HEK293 (cell line): ENCODE data around the gene BRD3.

Experiments
- CTCF ChIA-PET: fragments of 350-600 bp; formaldehyde crosslinking; extraction: SDS; loops from one replicate; lab custom pipeline; 2021; ENCODE audit warnings: antibody characterized with exemption; lab: Yijun Ruan, JAX
- POLR2A ChIA-PET: fragments of 300-600 bp; formaldehyde crosslinking; extraction: SDS; loops from one replicate; lab custom pipeline; 2020; ENCODE audit warnings: antibody characterized with exemption, inconsistent platforms; lab: Yijun Ruan, JAX
- H3K27ac ChIP-seq: fragments of 200-500 bp; sonication (Bioruptor generic); 2 replicates; pipeline ENCODE4 v1.5.1; 2014; ENCODE audit warnings: low read depth, low read length, control low read depth, inconsistent platforms; ENCODE audit errors: extremely low read depth
- H3K36me3 ChIP-seq, 2 experiments: fragments of 200-500 bp in 1 of 2; sonication (Bioruptor generic) in 1 of 2; 1 replicate in 1 of 2; 2 replicates in 1 of 2; pipeline ENCODE4 v1.5.1; 2014 to 2017; ENCODE audit warnings: inconsistent platforms in 2 of 2, low read length in 2 of 2; ENCODE audit not compliant: control insufficient read depth in 2 of 2, insufficient read depth in 1 of 2
- H3K4me1 ChIP-seq: fragments of 200-500 bp; sonication (Bioruptor generic); 2 replicates; pipeline ENCODE4 v1.5.1; 2014; ENCODE audit warnings: mild to moderate bottlenecking, low read length, inconsistent platforms; ENCODE audit not compliant: control insufficient read depth, insufficient read depth
- H3K4me3 ChIP-seq: 2 replicates; pipeline ENCODE4 v1.5.1; 2011; ENCODE audit warnings: low read depth, mild to moderate bottlenecking, control low read depth, low read length, moderate library complexity
- H3K9me3 ChIP-seq: fragments of 200-500 bp; sonication (Bioruptor generic); 2 replicates; pipeline ENCODE4 v1.5.1; 2014; ENCODE audit warnings: low read depth, low read length, inconsistent platforms; ENCODE audit not compliant: control insufficient read depth, insufficient read depth
- EGR2 ChIP-seq: fragments of 450-650 bp; formaldehyde crosslinking; IDR thresholded peaks from 2 replicates; pipeline ENCODE4 v1.5.1; 2016; ENCODE audit warnings: low read depth, missing biosample characterization, missing genetic modification characterization
- GLIS2 ChIP-seq: fragments of 450-650 bp; formaldehyde crosslinking; IDR thresholded peaks from 2 replicates; pipeline ENCODE4 v1.5.1; 2016; ENCODE audit warnings: missing biosample characterization, missing genetic modification characterization
- HOXC10 ChIP-seq: sonication (generic); formaldehyde crosslinking; IDR thresholded peaks from 2 replicates; pipeline ENCODE4 v1.8.1; 2023; ENCODE audit warnings: mild to moderate bottlenecking, missing genetic modification reagents
- KLF17 ChIP-seq: fragments of 450-650 bp; formaldehyde crosslinking; IDR thresholded peaks from 2 replicates; pipeline ENCODE4 v1.5.1; 2016; ENCODE audit warnings: missing biosample characterization, missing genetic modification characterization
- WT1 ChIP-seq: fragments of 450-650 bp; formaldehyde crosslinking; IDR thresholded peaks from 2 replicates; pipeline ENCODE4 v1.5.1; 2016; ENCODE audit warnings: missing biosample characterization, missing genetic modification characterization
- ZNF121 ChIP-seq: fragments of 450-650 bp; formaldehyde crosslinking; IDR thresholded peaks from 2 replicates; pipeline ENCODE4 v1.5.1; 2016; ENCODE audit warnings: missing biosample characterization, missing genetic modification characterization
- ZNF23 ChIP-seq: fragments of 450-650 bp; formaldehyde crosslinking; IDR thresholded peaks from 2 replicates; pipeline ENCODE4 v1.5.1; 2016; ENCODE audit warnings: missing biosample characterization, missing genetic modification characterization, borderline replicate concordance
- ZNF37A ChIP-seq: fragments of 450-650 bp; IDR thresholded peaks from 2 replicates; pipeline ENCODE4 v1.5.1; 2018; ENCODE audit warnings: missing biosample characterization, missing genetic modification characterization
- ZNF391 ChIP-seq: fragments of 450-650 bp; formaldehyde crosslinking; IDR thresholded peaks from 2 replicates; pipeline ENCODE4 v1.5.1; 2016; ENCODE audit warnings: low read depth, missing biosample characterization, missing genetic modification characterization, borderline replicate concordance
- ZNF510 ChIP-seq: fragments of 450-650 bp; formaldehyde crosslinking; IDR thresholded peaks from 2 replicates; pipeline ENCODE4 v1.5.1; 2018; ENCODE audit warnings: mild to moderate bottlenecking, missing genetic modification characterization, missing biosample characterization; ENCODE audit not compliant: insufficient replicate concordance
- ZNF518A ChIP-seq: fragments of 450-650 bp; formaldehyde crosslinking; conservative IDR thresholded peaks from 2 replicates; pipeline ENCODE4 v1.5.1; 2016; ENCODE audit warnings: low read depth, missing biosample characterization, missing genetic modification characterization
- ZNF596 ChIP-seq: fragments of 450-650 bp; IDR thresholded peaks from 2 replicates; pipeline ENCODE4 v1.5.0; 2018; ENCODE audit warnings: missing biosample characterization, mild to moderate bottlenecking, missing genetic modification characterization, moderate library complexity
- ZNF645 ChIP-seq: fragments of 450-650 bp; formaldehyde crosslinking; IDR thresholded peaks from 2 replicates; pipeline ENCODE4; 2016; ENCODE audit warnings: missing biosample characterization, missing genetic modification characterization
- ZNF660 ChIP-seq: fragments of 450-650 bp; IDR thresholded peaks from 2 replicates; pipeline ENCODE4 v1.5.1; 2018; ENCODE audit warnings: missing biosample characterization, mild to moderate bottlenecking, missing genetic modification characterization
- ZNF747 ChIP-seq: fragments of 450-650 bp; formaldehyde crosslinking; IDR thresholded peaks from 2 replicates; pipeline ENCODE4 v1.5.1; 2016; ENCODE audit warnings: missing biosample characterization, missing genetic modification characterization
- ZNF785 ChIP-seq: fragments of 450-650 bp; formaldehyde crosslinking; IDR thresholded peaks from 2 replicates; pipeline ENCODE4 v1.5.1; 2016; ENCODE audit warnings: missing biosample characterization, missing genetic modification characterization

The BRD3 gene

GRCh38 chr9:134028575-134029247 is 39.1 kb downstream of the BRD3 start:
- peaks cover 0 to 63% of the 10 kb centered on the region in 2 experiments for H3K36me3 ChIP-seq

GRCh38 chr9:134028076-134028475 is 39.8 kb downstream of the BRD3 start:
- Histone ChIP-seq H3K36me3 (peaks cover 0 to 56% of the 10 kb centered on the region in 2 experiments; a peak in 2 of 3 replicates), H3K4me1 (0 out of 2 replicates have a peak, but pooled peaks cover 2% of the 10 kb centered on the region), H3K4me3 (no peak overlapping the region), H3K9me3 (no peaks in the 10 kb centered on the region), H3K27ac (no peak overlapping the region)
- POLR2A ChIA-PET, result no interaction called here
- TF ChIP-seq ZNF121 (tag by site-specific recombination) (peak; percentile 34; the same call in 1 of the 2 replicates), GLIS2 (tag by site-specific recombination) (no peak), WT1 (tag by site-specific recombination) (no peak)
- CTCF ChIA-PET, result no interaction called here

More at GRCh38 chr9:134028575-134029247, 39.1 kb downstream of the BRD3 start:
- Histone ChIP-seq H3K9me3 (no peaks in the 10 kb centered on the region), H3K4me3 (no peak overlapping the region), H3K27ac (no peak overlapping the region), H3K4me1 (0 out of 2 replicates have a peak, but pooled peaks cover 2% of the 10 kb centered on the region)
- POLR2A ChIA-PET, result no interaction called here
- CTCF ChIA-PET, result no interaction called here
- no peak for TF ChIP-seq ZNF645 (tag by site-specific recombination)
- no peak for TF ChIP-seq ZNF23
- TF ChIP-seq HOXC10 (CRISPR knock-in tag), result no peak
- TF ChIP-seq EGR2, result no peak
- no peak for TF ChIP-seq KLF17 (tag by site-specific recombination)
- no peak for TF ChIP-seq ZNF37A
- no peak for TF ChIP-seq ZNF785 (tag by site-specific recombination)
- TF ChIP-seq ZNF660 (tag by site-specific recombination), result no peak
- TF ChIP-seq ZNF391, result no peak
- no peak for TF ChIP-seq ZNF596 (tag by site-specific recombination)
- TF ChIP-seq ZNF510 (tag by site-specific recombination), result no peak
- no peak for TF ChIP-seq ZNF747 (tag by site-specific recombination)
- no peak for TF ChIP-seq ZNF518A (tag by site-specific recombination)
